ENCODE results near the gene AP3S2. TPM values are rescaled to one million over a fixed set of nuclear protein-coding genes. Genes with fewer than 3 reads are reported as not detected.
"Not testable (repeated sequence)": the region's sequence is repeated elsewhere in the genome, so short reads cannot be mapped to it uniquely, and the experiment has no call there.

AP3S2 gene
- 25.4 TPM for polyA plus RNA-seq (ENCODE audit: insufficient read length)

- peak; percentile 85 for DNase-seq (ENCODE audit: low read depth)
These were observed at the start of gene AP3S2 for GRCh38 chr15:89893696-89894447. Gene AP3S2 (minus strand): TSS chr15:89893994. CDS start chr15:89893949, 45 bp downstream.

DNA sequence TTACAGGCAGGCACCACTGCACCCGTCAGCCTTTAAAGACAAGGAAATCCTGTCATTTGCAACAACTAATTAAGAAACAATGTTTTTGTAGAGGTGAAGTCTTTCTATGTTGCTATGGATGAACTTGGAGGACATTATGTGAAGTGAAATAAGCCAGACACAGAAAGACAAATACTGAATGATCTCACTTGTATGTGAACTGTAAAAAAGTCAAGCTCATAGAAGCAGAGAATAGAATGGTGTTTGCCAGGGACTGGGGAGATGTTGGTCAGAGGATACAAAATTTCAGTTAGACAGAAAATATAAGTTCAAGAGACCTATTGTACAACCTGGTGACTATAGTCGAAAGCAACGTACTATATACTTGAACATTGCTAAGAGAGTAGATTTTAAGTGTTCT lies 46.1 kb upstream of the AP3S2 start:
- DNase-seq (ENCODE audit: low read depth), result no peak

GRCh38 chr15:89939377-89939776 lies 45.6 kb upstream of the AP3S2 start:
- DNase-seq (ENCODE audit: low read depth), result not testable (repeated sequence)

- DNase-seq (ENCODE audit: low read depth), result no peak
These were observed 43.9 kb upstream of the AP3S2 start for GRCh38 chr15:89937365-89938350.

DNA sequence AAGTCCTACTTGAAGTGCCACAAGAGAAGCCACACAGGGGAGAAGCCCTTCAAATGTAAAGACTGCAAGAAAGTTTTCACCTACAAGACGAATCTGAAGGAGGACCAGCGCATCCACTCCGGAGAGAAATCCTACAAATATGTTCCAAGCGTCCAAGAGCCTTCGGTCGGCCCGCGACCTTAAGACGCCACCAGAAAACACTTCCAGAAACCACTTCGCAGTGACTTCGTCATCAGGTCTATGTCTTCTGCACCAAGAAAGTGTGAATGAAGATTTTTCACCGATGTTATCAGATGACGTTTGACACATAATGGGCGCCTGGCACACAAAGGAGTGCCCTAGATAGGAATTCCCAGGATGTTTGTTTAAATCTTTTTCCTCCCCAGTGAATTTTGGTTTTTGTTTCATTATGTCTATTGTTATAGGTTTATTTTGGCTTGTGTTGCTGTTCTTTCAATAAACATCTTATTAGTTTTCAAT lies 43.0 kb upstream of the AP3S2 start:
- DNase-seq (ENCODE audit: low read depth), result no peak

DNA sequence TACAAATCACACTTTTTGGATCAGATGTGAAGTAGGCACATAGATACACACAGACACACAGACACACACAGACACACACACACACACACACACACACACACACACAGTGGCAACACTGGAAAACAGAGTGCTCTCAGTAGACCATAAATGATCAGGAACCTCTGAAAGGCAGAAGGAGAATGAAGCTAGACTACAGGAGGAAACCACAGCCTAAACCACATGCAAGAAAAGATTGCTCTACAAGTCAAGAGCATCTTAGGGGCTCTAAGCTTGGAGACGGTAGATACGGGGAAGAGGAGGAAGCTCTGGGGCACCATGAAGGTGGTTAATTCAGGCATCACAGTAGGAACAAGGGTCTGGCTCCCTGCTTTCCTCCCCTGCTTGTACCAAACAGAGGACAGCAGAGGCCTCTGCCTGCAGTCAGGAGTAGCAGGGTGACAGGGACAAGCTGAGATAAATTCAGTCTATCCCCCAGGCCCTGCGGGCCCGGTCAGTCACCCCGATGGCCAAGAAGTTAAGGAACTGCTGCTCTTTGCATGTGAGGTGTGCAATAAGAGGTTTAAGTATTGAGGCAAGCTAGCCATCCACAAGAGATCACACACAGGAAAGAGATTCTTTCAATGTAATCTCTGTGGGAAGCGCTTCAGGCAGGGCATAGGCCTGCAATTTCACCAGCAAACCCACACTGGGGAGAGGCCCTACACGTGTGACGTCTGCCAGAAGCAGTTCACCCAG lies 42.4 kb upstream of the AP3S2 start:
- DNase-seq (ENCODE audit: low read depth), result no peak

GRCh38 chr15:89932880-89933279 lies 39.1 kb upstream of the AP3S2 start:
- no peak for DNase-seq (ENCODE audit: low read depth)

- DNase-seq (ENCODE audit: low read depth), result no peak
These were observed 34.6 kb upstream of the AP3S2 start for GRCh38 chr15:89928421-89928820.

DNA sequence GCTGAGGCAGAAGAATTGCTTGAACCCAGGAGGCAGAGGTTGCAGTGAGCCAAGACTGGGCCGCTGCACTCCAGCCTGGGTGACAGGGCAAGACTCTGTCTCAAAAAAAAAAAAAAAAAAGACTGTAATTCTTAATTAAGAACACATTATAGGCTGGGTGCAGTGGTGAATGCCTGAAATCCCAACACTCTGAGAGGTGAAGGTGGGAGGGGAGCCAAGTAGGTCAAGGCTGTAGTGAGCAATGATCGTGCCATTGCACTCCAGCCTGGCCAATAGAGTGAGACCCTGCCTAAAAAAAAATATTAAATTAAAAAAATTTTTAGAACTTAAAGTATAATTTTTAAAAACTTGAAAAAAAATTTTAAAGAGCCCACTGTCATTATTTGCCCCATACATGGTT lies 32.4 kb upstream of the AP3S2 start:
- no peak for DNase-seq (ENCODE audit: low read depth)

GRCh38 chr15:89917442-89918101 lies 23.8 kb upstream of the AP3S2 start:
- no peak for DNase-seq (ENCODE audit: low read depth)

- no peak for DNase-seq (ENCODE audit: low read depth)
These were observed 22.9 kb upstream of the AP3S2 start for GRCh38 chr15:89916660-89917059.

GRCh38 chr15:89912674-89913396 lies 19.0 kb upstream of the AP3S2 start, which contains the start of gene ARPIN:
Gene ARPIN (minus strand): TSS chr15:89912952. CDS start chr15:89912835, 117 bp downstream.
- DNase-seq (ENCODE audit: low read depth), result no peak

DNA sequence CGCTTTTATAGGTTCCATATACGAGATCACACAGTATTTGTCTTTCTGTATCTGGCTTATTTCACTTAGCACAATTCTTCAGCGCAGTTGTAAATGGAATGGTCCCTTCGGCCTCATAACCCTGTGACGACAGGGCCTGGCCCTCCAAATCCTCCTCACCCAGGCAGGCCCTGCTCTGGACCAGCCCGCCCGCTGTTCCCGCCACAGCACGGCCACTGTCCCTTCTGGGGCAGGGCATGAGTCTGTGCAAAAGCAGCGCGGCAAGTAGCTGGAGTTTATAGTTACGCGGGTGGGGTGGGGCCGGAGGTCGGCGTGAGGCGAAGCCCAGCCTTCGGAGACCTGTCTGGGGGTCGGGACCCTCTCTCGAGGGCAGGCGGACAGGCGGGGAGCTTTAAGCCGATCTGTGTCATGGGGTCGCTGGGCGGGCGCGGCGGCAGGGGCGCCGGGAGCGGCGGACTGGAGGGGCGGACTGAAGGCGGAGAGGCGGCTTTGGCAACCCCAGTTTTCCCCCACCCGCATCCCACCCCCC lies 18.4 kb upstream of the AP3S2 start:
- DNase-seq (ENCODE audit: low read depth), result no peak

GRCh38 chr15:89910891-89911626 lies 17.3 kb upstream of the AP3S2 start:
- DNase-seq (ENCODE audit: low read depth), result no peak

DNA sequence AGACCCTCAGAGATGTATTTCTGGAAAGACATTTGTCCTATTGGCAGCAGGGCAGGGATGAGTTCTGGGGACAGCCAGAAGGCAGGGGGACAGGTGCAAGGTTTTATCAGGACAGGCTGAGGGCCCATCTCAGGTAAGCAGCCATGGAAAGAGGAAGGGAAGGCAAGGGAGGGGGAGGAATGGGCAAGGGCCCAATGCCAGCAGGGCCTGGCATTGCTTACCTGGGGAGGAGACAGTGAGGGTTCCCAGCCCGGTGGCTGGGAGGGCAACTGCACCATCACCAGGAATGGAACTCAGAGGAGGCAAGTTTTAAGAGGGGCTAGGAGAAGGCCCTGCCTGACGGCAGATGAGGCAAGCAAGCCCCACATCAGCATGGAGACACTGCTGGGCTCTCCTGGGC lies 15.8 kb upstream of the AP3S2 start:
- DNase-seq (ENCODE audit: low read depth), result no peak

- no peak for DNase-seq (ENCODE audit: low read depth)
These were observed 14.4 kb upstream of the AP3S2 start for GRCh38 chr15:89908226-89908625.

DNA sequence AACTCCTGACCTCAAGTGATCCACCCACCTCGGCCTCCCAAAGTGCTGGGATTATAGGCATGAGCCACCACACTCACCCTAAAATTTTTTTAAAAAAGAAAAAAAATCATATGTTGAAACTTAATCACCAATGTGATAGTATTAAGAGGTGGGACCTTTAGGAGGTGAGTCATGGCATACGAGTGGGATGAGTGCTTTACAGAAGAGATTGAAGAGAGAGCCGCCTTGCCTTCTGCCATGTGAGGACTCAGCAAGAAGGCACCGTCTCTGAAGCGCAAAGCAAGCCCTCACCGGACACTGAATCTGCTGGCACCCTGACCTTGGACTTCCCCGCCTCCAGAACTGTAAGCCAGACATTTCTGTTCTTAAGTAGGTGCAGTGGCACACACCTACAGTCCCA lies 13.5 kb upstream of the AP3S2 start:
- DNase-seq (ENCODE audit: low read depth), result no peak

DNA sequence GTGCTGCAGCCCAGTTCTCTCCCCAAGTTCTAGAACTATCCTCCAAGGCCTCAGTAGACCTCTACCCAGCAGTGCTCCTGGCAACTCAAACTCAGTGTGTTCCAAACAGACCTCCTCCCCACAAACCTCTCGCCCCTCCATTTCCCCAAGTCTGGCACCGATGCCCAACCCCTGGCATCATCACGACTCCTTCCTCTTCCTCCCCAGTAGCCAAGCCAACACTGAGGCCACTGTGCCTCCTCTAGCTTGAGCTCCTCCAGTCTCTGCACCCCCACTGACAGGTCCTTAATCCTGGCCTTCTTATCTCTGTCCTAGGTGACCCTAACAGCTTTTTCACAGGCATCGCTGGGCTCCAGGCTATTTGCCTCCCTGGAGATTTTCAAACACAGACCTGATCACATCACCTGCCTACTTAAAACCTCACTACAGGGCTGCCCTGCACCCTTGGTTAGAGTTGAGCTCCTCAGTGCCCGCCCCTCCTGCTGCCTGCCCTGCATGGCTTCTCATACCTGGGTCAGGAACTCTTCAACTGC lies 12.1 kb upstream of the AP3S2 start:
- no peak for DNase-seq (ENCODE audit: low read depth)

DNA sequence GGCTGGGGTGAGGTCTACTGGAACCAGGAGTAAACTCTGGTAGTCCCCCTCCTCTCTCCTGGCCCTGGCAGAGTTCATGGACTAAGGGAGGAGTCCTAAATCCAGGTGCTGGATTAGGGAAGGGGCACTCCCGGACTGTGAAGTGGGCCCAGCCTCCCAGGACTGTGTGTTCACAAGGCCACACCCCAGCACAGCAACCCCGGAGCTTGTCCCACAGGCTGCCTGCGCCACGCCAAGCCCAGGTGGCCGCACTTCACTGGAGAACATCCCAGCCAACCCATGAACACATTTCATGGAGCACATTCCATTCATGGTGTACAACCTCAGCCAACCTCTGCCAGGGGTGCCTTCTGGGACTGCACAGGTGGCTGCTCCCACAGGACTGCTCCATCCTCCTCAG lies 10.7 kb upstream of the AP3S2 start:
- no peak for DNase-seq (ENCODE audit: low read depth)

DNA sequence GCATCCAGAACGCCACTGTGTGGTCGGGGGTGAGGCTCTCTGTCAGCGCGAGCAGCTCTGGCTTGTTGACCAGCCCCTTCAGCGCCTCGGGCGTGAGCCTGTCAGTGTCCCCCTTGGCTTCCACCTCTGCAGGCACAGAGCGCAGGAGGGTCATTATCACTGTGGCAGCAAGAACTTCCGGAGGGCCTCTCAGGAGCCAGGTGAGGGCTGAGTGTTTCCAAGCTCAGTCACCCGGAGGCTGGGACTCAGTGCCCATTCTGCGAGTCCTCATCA lies 10.0 kb upstream of the AP3S2 start:
- DNase-seq (ENCODE audit: low read depth), result no peak

All from forelimb muscle (tissue), 1 donor.